ENCODE data around the gene PGS1. TPM values are rescaled to one million over a fixed set of nuclear protein-coding genes. Genes with fewer than 3 reads are reported as not detected.

Gene PGS1
- total and polyA plus RNA-seq, 8 donors = 42.9 to 83.6 (median 58.7) TPM

DNA sequence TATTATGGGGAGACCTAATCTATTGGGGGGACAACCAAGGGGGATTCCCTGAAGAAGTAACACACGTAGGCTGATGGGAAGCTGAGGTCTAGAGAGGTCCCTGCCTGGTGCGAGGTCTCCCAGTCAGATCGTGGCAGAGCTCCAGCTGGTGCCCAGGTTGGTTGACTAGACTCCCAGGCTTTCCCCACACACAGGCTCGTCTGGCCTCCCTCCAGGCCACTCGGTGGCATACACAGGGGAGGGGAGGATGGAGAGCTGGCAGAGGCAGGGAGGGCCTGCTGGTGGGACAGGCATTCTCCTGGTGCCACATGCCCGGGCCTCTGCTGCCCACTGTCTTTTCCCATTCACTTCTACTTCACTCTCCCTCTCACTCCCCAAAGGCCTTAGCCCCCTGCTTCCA, 10.1 kb upstream of the PGS1 start:
- TF ChIP-seq, protein P1, sequence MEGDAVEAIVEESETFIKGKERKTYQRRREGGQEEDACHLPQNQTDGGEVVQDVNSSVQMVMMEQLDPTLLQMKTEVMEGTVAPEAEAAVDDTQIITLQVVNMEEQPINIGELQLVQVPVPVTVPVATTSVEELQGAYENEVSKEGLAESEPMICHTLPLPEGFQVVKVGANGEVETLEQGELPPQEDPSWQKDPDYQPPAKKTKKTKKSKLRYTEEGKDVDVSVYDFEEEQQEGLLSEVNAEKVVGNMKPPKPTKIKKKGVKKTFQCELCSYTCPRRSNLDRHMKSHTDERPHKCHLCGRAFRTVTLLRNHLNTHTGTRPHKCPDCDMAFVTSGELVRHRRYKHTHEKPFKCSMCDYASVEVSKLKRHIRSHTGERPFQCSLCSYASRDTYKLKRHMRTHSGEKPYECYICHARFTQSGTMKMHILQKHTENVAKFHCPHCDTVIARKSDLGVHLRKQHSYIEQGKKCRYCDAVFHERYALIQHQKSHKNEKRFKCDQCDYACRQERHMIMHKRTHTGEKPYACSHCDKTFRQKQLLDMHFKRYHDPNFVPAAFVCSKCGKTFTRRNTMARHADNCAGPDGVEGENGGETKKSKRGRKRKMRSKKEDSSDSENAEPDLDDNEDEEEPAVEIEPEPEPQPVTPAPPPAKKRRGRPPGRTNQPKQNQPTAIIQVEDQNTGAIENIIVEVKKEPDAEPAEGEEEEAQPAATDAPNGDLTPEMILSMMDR (IDR thresholded peaks at IDR 0.05) = no peak
- H3K9me3 ChIP-seq = no peaks in the 10 kb centered on the region
- H3K4me3 ChIP-seq = no peak overlapping the region
- DNase-seq (peak in 1 of 4 donors; percentile 80), ATAC-seq (peak; percentile 7)
- no peaks in the 10 kb centered on the region for H3K27me3 ChIP-seq
- H3K27ac ChIP-seq = no peak overlapping the region
- H3K4me1 ChIP-seq = peaks cover 18 to 27% of the 10 kb centered on the region in 2 donors
- H3K36me3 ChIP-seq = no peaks in the 10 kb centered on the region
- intact Hi-C loops (cut with DNase I) = no loop called here

DNA sequence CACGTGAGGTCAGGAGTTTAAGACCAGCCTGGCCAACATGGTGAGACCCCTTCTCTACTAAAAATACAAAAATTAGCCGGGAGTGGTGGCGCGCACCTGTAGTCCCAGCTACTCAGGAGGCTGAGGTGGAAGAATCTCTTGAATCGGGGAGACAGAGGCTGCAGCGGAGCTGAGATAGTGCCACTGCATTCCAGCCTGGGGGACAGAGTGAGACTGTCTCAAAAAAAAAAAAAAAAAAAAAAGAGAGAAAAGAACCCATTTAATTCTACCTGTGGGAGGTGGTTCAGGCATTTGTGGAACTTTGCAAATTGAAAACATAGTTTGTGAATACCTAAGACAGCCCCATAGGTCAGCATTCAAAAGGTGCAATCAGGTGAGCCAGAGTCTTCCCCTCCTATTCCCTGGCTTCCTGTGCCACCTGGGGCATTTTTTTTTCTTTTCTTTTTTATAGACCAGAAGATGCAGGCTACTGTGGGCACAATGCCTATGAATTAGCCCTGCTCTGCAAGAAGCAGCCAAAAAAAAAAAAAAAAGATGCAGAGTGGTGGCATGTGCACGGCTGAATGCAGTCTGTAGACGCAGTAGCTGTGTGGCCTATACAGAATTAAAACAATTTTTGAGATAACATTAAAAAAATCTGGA, 9.5 kb upstream of the PGS1 start:
- TF ChIP-seq, protein P1 (IDR thresholded peaks at IDR 0.05) = no peak
- Histone ChIP-seq H3K27ac (no peak overlapping the region), H3K9me3 (no peaks in the 10 kb centered on the region), H3K4me3 (no peak overlapping the region), H3K36me3 (no peaks in the 10 kb centered on the region), H3K27me3 (no peaks in the 10 kb centered on the region), H3K4me1 (peaks cover 18 to 29% of the 10 kb centered on the region in 2 donors)
- DNase-seq (peak in 1 of 4 donors; percentile 20), ATAC-seq (no peak)
- intact Hi-C loops (cut with DNase I) = no loop called here

DNA sequence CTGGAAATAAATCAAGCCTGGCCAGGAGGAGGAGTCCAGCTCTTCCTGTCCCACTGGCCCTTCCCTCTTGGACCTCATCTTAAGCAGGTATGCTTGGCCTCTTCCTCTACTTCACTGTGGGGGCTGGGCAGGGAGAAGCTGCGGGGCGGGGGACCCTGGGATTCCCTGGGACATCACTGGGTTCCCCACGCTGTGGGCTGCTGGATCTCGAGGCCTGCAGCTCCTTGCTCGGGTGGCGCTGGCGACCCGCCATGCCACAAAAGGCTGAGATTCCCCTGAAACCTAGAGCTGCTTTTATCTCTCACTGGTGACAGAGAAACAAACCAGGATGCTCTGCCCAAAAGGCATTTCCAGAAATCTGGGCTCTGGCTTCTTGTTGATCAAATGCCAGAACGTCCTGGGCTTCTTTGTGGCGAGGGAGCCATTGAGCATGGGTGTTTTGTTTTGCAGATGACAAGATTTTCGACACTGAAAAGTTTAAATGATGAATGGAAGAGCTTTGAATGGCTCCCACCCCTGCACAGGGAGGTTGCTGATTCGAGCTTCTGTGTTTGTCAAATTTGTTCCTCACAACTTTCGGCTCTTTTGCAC, 8.6 kb upstream of the PGS1 start:
- DNase-seq (no peak), ATAC-seq (no peak)
- Histone ChIP-seq H3K27me3 (no peaks in the 10 kb centered on the region), H3K36me3 (no peaks in the 10 kb centered on the region), H3K4me3 (no peak overlapping the region), H3K9me3 (no peaks in the 10 kb centered on the region), H3K4me1 (peaks cover 18 to 30% of the 10 kb centered on the region in 2 donors), H3K27ac (no peak overlapping the region)
- intact Hi-C loops (cut with DNase I) = no loop called here
- TF ChIP-seq, protein P1 (IDR thresholded peaks at IDR 0.05) = no peak

DNA sequence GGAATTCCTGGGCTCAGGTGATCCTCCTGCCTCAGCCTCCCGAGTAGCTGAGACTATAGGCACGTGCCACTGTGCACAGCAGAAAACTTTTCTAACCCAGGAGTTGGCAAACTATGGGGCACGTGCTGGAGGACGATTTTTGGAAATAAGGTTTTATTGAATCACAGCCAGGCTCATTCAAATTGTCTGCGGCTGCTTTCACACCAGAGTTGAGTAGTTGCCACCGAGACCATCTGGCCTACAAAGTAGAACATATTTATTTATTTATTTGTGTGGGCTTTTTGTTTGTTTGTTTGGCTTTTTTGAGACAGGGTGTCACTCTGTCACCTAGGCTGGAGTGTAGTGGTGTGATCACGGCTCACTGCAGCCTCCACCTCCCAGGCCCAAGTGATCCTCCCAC, 7.4 kb upstream of the PGS1 start:
- intact Hi-C loops (cut with DNase I) = no loop called here

DNA sequence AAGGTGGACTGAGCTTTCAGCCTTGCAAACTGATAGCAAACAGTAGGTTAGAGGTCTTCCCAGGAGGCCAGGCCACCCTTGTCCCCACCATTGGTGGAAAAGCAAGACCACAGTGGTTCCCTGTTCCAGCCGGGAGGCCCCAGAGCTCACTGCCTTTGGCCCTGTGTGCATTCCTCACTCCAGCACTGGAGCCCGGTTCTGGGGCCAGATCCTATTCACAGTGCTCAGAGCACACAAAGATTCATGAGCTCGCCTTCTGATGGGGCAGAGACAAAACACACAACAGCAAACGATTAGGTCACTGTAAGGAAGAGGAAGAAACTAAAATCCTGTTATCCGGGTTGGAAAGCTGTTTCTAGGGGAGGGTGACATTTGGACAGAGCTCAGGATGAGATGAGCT, 5.6 kb upstream of the PGS1 start:
- no peak for ATAC-seq
- DNase-seq = no peak
- TF ChIP-seq, protein P1 (IDR thresholded peaks at IDR 0.05) = no peak
- Histone ChIP-seq H3K27me3 (no peaks in the 10 kb centered on the region), H3K4me1 (peaks cover 13 to 43% of the 10 kb centered on the region in 2 donors), H3K4me3 (no peak overlapping the region), H3K36me3 (no peaks in the 10 kb centered on the region), H3K9me3 (no peaks in the 10 kb centered on the region), H3K27ac (no peak overlapping the region)
- intact Hi-C loops (cut with DNase I) = no loop called here

More for the DNA sequence above, 7.4 kb upstream of the PGS1 start:
- TF ChIP-seq, protein P1 (IDR thresholded peaks at IDR 0.05) = no peak
- no peak overlapping the region for H3K27ac ChIP-seq
- ATAC-seq (no peak), DNase-seq (no peak)
- H3K27me3 ChIP-seq = no peaks in the 10 kb centered on the region
- H3K4me3 ChIP-seq = no peak overlapping the region
- no peaks in the 10 kb centered on the region for H3K9me3 ChIP-seq
- H3K4me1 ChIP-seq = peaks cover 8 to 30% of the 10 kb centered on the region in 2 donors
- H3K36me3 ChIP-seq = no peaks in the 10 kb centered on the region

All from left lung (tissue), 10 donors.